HG02623 (cell line): ENCODE results near the gene WDR64.
"Not testable (repeated sequence)": the region's sequence is repeated elsewhere in the genome, so short reads cannot be mapped to it uniquely, and the experiment has no call there.

Source experiments
- ATAC-seq: cut with Tn5 transposase; IDR thresholded peaks from one replicate; pipeline ENCODE4 v1.9.1; 2021; ENCODE audit warnings: moderate library complexity; ENCODE audit not compliant: unreplicated experiment

The WDR64 gene

GRCh38 chr1:241654641-241655040 is 2.6 kb downstream of the WDR64 start:
- no peak for ATAC-seq

- no peak for ATAC-seq
Observed at GRCh38 chr1:241658081-241658793, 6.2 kb downstream of the WDR64 start.

- ATAC-seq = not testable (repeated sequence)
Observed at GRCh38 chr1:241659016-241659415, 6.9 kb downstream of the WDR64 start.

GRCh38 chr1:241660424-241660972 is 8.4 kb downstream of the WDR64 start:
- no peak for ATAC-seq

GRCh38 chr1:241666419-241666818 is 14.3 kb downstream of the WDR64 start:
- ATAC-seq = no peak

GRCh38 chr1:241672301-241672700 is 20.2 kb downstream of the WDR64 start:
- no peak for ATAC-seq

GRCh38 chr1:241674805-241675384 is 22.8 kb downstream of the WDR64 start:
- no peak for ATAC-seq

- no peak for ATAC-seq
Observed at GRCh38 chr1:241675983-241676382, 23.9 kb downstream of the WDR64 start.

GRCh38 chr1:241677201-241677600 is 25.1 kb downstream of the WDR64 start:
- peak; percentile 94 for ATAC-seq

- no peak for ATAC-seq
Observed at GRCh38 chr1:241678536-241678935, 26.5 kb downstream of the WDR64 start.

- no peak for ATAC-seq
Observed at GRCh38 chr1:241679404-241679803, 27.3 kb downstream of the WDR64 start.

- no peak for ATAC-seq
Observed at GRCh38 chr1:241679961-241680360, 27.9 kb downstream of the WDR64 start.

GRCh38 chr1:241681861-241682448 is 29.9 kb downstream of the WDR64 start:
- ATAC-seq = not testable (repeated sequence)

GRCh38 chr1:241682921-241683320 is 30.8 kb downstream of the WDR64 start:
- no peak for ATAC-seq

- no peak for ATAC-seq
Observed at GRCh38 chr1:241684108-241684507, 32.0 kb downstream of the WDR64 start.

- no peak for ATAC-seq
Observed at GRCh38 chr1:241688940-241689368, 36.9 kb downstream of the WDR64 start.

- no peak for ATAC-seq
Observed at GRCh38 chr1:241695246-241696171, 43.4 kb downstream of the WDR64 start.

GRCh38 chr1:241696172-241696814 is 44.2 kb downstream of the WDR64 start:
- ATAC-seq = no peak

GRCh38 chr1:241696815-241697639 is 44.9 kb downstream of the WDR64 start:
- ATAC-seq = no peak

GRCh38 chr1:241697640-241698018 is 45.5 kb downstream of the WDR64 start:
- no peak for ATAC-seq
